ENCODE measurements around the gene KIF13A. TPM values are rescaled to one million over a fixed set of nuclear protein-coding genes. Genes with fewer than 3 reads are reported as not detected.

Gene KIF13A
- total RNA-seq, 4 donors from 2014 or later = 32.1 to 58.2 (median 56.5) TPM

- no peak for TF ChIP-seq CTCF (IDR thresholded peaks at IDR 0.05; ENCODE audit: low read depth)
Measured at GRCh38 chr6:17728551-17729222, 258.7 kb downstream of the KIF13A start.

- no peak for TF ChIP-seq CTCF (IDR thresholded peaks at IDR 0.05; ENCODE audit: low read depth)
Measured at GRCh38 chr6:17725083-17725482, 262.4 kb downstream of the KIF13A start.

- TF ChIP-seq CTCF (IDR thresholded peaks at IDR 0.05; ENCODE audit: low read depth) = no peak
Measured at GRCh38 chr6:17724341-17724740, 263.1 kb downstream of the KIF13A start.

GRCh38 chr6:17721671-17722070 lies 265.8 kb downstream of the KIF13A start:
- no peak for TF ChIP-seq CTCF (IDR thresholded peaks at IDR 0.05; ENCODE audit: low read depth)

GRCh38 chr6:17719323-17720041 lies 268.0 kb downstream of the KIF13A start:
- no peak for TF ChIP-seq CTCF (IDR thresholded peaks at IDR 0.05; ENCODE audit: low read depth)

- TF ChIP-seq CTCF (IDR thresholded peaks at IDR 0.05; ENCODE audit: low read depth) = no peak
Measured at GRCh38 chr6:17716221-17716620, 271.2 kb downstream of the KIF13A start.

Measured in subcutaneous adipose tissue (tissue), 4 donors.